K562 (cell line): Measurements from ENCODE around the gene RPL26. TPM values are rescaled to one million over a fixed set of nuclear protein-coding genes. Genes with fewer than 3 reads are reported as not detected.

Experiments
- ARID4B ChIP-seq: sonication (generic); formaldehyde crosslinking; IDR thresholded peaks from 2 replicates; pipeline ENCODE4 v1.8.0; 2022; ENCODE audit warnings: mild to moderate bottlenecking, missing genetic modification reagents
- ATF4 ChIP-seq: fragments of 450-650 bp; formaldehyde crosslinking; IDR thresholded peaks from 2 replicates; pipeline ENCODE4 v1.4.0; 2022; ENCODE audit warnings: mild to moderate bottlenecking, moderate library complexity
- CTBP1 ChIP-seq: fragments of 450-650 bp; IDR thresholded peaks from 2 replicates; pipeline ENCODE4 v1.6.1; 2016; ENCODE audit warnings: borderline replicate concordance
- E4F1 ChIP-seq: fragments of 250-450 bp; sonication (Bioruptor Pico); IDR thresholded peaks from 2 replicates; pipeline ENCODE4 v1.5.0; 2021; ENCODE audit warnings: mild to moderate bottlenecking, borderline replicate concordance
- FOXP1 ChIP-seq: sonication (generic); formaldehyde crosslinking; IDR thresholded peaks from 2 replicates; pipeline ENCODE4 v1.8.0; 2022; ENCODE audit warnings: mild to moderate bottlenecking, missing genetic modification reagents
- GTF3C2 ChIP-seq: IDR thresholded peaks from 3 replicates; pipeline ENCODE4 v1.6.1; 2011; ENCODE audit warnings: borderline replicate concordance, mild to moderate bottlenecking, moderate library complexity; ENCODE audit not compliant: insufficient read length; ENCODE audit errors: extremely low read depth
- HDAC1 ChIP-seq, 2 experiments: fragments of 450-650 bp; IDR thresholded peaks; 2 replicates each; pipeline ENCODE4 v1.6.1; 2016 to 2017; ENCODE audit warnings: inconsistent platforms in 1 of 2, mild to moderate bottlenecking in 1 of 2, moderate library complexity in 1 of 2
- HIVEP1 ChIP-seq: fragments of 250-450 bp; sonication (Bioruptor Pico); IDR thresholded peaks from 2 replicates; pipeline ENCODE4 v1.4.0; 2020; ENCODE audit warnings: mild to moderate bottlenecking
- RNF2 ChIP-seq: sonication (generic); IDR thresholded peaks from 2 replicates; pipeline ENCODE4 v1.6.1; 2016
- SPI1 ChIP-seq: IDR thresholded peaks from 2 replicates; pipeline ENCODE4 v1.6.1; 2011; ENCODE audit warnings: low read depth, low read length, control low read depth, borderline replicate concordance
- U2AF1 ChIP-seq: fragments of 200-400 bp; formaldehyde crosslinking; optimal IDR thresholded peaks from 2 replicates; pipeline ENCODE3; 2017; ENCODE audit warnings: mild to moderate bottlenecking, low read depth, low read length, moderate library complexity
- ZBTB49 ChIP-seq: sonication (generic); formaldehyde crosslinking; IDR thresholded peaks from 2 replicates; pipeline ENCODE4 v1.8.0; 2022; ENCODE audit warnings: missing genetic modification reagents, mild to moderate bottlenecking, borderline replicate concordance
- polyA plus RNA-seq, 8 experiments: library from polyadenylated mRNA; depleted of rRNA in 4 of 8; stranded (reverse) in 5 of 8; unstranded in 3 of 8; fragments of >200 nt; fragmentation: Nextera tagmentation in 2 of 8; fragmentation: Illumina TruSeq in 1 of 8; extraction: Ambion mirVana in 2 of 8; extraction: Trizol in 1 of 8; gene quantifications; 2 replicates each; pipeline versions ENCODE4 v1.2.1 to v1.2.3, GENCODE V29; 2011 to 2014; ENCODE audit warnings: inconsistent platforms in 1 of 8, missing spikeins in 1 of 8
- total RNA-seq, 7 experiments: library from RNA; depleted of rRNA in 6 of 7; stranded (reverse); fragments of >200 nt in 6 of 7; fragmentation: Illumina TruSeq in 2 of 7; extraction: Trizol in 2 of 7; gene quantifications; 2 replicates each; pipeline versions ENCODE4 v1.2.1 to v1.2.3, GENCODE V29; 2011 to 2021; ENCODE audit warnings: low replicate concordance in 1 of 7

RPL26 gene
- total and polyA plus RNA-seq, 9 of the 15 experiments (the other 6 are each of a cell fraction or from before 2014, with no cell fraction given): 1,474 to 4,074 (median 2,904) TPM

- TF ChIP-seq E4F1 (CRISPR knock-in tag): no peak
- peak; percentile 65 for TF ChIP-seq ATF4 (CRISPR knock-in tag)
- no peak for TF ChIP-seq SPI1
- TF ChIP-seq ZBTB49 (CRISPR knock-in tag): no peak
- no peak for TF ChIP-seq HIVEP1 (CRISPR knock-in tag)
- TF ChIP-seq U2AF1: no peak
- TF ChIP-seq HDAC1 (IDR thresholded peaks at IDR 0.05): peak in 1 of 2 experiments; percentile 47; a peak in 2 of 4 replicates
- TF ChIP-seq ARID4B: no peak
- TF ChIP-seq FOXP1: peak; percentile 64; the same call in 1 of the 2 replicates
- TF ChIP-seq RNF2: peak; percentile 32; the same call in 1 of the 2 replicates
- TF ChIP-seq GTF3C2: no peak
- peak; percentile 54; the same call in 1 of the 2 replicates for TF ChIP-seq CTBP1
Observed at GRCh38 chr17:8420041-8420934, 37.3 kb upstream of the RPL26 start (continued).
